ENCODE data around the gene CALU.

Gene CALU

DNA sequence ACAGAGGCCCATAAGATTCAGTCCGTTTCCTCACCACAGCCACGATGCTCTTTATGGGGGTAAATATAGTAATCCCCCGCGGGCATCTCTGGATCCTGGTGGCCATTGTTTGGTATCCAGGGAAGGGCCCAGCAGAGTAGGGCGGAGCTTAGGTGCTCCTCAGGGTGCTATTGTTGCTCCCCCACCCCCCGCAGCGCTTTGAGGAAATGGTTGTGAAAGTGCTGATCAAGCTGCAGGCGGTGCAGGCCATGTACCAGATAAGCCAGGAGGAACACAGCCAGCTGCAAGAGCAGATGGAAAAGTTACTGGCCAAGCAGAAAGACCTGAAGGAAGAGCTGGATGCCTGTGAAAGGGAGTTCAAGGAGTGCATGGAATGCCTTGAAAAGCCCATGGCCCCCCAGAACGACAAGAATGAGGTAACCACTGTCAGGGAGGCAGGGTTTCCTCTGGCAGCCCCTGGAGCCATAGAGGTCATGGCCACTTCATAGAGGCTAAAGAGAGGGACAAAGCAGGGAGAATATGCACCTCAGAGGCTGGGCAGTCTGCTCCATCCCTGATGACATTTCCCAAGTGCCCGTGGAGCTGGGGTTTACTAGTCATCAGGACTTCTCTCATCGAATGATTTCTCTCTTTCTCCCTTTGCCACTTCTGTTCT is 73.5 kb downstream of the CALU start:
- no peak for DNase-seq (ENCODE audit: extremely low spot score)
- ChIA-PET POLR2A (no interaction called here), CTCF (interaction anchor here (0.7 to 1.1 kb wide), 2 partner anchors 8 to 30 kb away, joined by 3 read pairs; no protein-coding TSS in a partner anchor)
- TF ChIP-seq CTCF (IDR thresholded peaks at IDR 0.05; ENCODE audit: control extremely low read depth, extremely low read depth, low read depth, missing control alignments) = no peak

DNA sequence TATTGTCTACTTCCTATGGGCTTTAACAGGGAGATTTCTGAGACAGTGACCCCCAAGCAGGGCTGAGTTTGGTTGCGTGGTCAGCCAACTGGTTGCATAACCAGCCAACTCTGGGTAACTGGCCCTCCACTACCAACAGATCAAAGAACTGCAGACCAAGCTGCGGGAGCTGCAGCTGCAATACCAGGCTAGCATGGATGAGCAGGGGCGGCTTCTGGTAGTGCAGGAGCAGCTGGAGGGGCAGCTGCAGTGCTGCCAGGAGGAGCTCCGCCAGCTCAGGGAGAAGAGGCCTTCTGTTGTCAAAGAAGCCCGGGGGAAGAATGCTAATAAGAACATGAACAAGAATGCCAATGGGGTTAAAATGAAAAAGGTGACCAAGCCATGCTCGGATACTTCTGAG is 75.3 kb downstream of the CALU start:
- no peak for DNase-seq (ENCODE audit: extremely low spot score)
- TF ChIP-seq CTCF (IDR thresholded peaks at IDR 0.05; ENCODE audit: control extremely low read depth, extremely low read depth, low read depth, missing control alignments) = no peak
- ChIA-PET CTCF (interaction anchor here (1.5 to 1.6 kb wide), 2 partner anchors 9 to 54 kb away, joined by 3 read pairs; no protein-coding TSS in a partner anchor), POLR2A (no interaction called here)

DNA sequence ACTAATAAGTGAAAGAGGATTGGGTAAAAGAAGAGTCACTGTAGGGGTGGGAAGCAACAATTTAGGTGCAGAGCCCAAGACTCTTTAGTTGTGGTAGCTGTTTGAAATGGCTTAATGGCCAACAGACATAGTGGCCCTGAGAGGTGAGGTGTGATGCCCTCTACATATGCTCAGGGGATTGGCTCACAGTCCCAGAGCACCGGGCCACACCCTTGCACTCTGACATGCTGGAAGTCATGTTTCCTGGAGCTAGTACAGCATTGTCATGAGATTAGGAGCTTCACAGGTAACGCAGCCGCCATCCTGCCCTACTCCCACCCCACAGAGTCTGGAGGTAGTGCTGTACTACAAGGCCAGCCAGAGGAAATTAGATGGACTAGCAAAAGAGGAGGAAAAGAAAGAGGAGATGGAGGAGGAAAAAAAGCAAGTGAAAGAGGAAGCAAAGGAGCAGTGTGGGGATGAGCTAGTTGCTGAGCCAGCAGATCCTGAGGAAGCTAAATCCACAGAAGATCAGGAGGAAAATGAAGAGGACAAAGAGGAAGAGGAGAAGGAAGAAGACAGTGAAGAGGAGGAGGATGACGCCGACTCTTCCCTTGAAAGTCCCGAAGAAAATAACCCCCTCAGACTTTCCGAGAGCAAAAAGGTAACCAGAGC is 76.3 kb downstream of the CALU start:
- no peak for DNase-seq (ENCODE audit: extremely low spot score)
- TF ChIP-seq CTCF (IDR thresholded peaks at IDR 0.05; ENCODE audit: control extremely low read depth, extremely low read depth, low read depth, missing control alignments) = no peak
- CTCF ChIA-PET = interaction anchor here (1.5 to 1.6 kb wide), 2 partner anchors 8 to 53 kb away, joined by 3 read pairs; no protein-coding TSS in a partner anchor
- POLR2A ChIA-PET = no interaction called here

GRCh38 chr7:128818694-128819093 is 79.5 kb downstream of the CALU start:
- ChIA-PET CTCF (interaction anchor here (1.0 to 1.4 kb wide), 7 partner anchors 9 to 65 kb away, joined by 3 to 4 read pairs (median 3); no protein-coding TSS in a partner anchor), POLR2A (no interaction called here)
- TF ChIP-seq CTCF (IDR thresholded peaks at IDR 0.05; ENCODE audit: control extremely low read depth, extremely low read depth, low read depth, missing control alignments) = no peak
- no peak for DNase-seq (ENCODE audit: extremely low spot score)
